ENCODE measurements around the gene CHMP2A. TPM values are rescaled to one million over a fixed set of nuclear protein-coding genes. Genes with fewer than 3 reads are reported as not detected.

CHMP2A gene
- total and polyA plus RNA-seq, 10 of the 15 experiments (the other 5 are each of a cell fraction or from before 2014, with no cell fraction given): 69.5 to 172 (median 109) TPM

- no peak; the same call in 1 of the 2 replicates for TF ChIP-seq ZNF592 (IDR thresholded peaks at IDR 0.05)
- no peak for TF ChIP-seq MTA3 (IDR thresholded peaks at IDR 0.05; ENCODE audit: borderline replicate concordance, low read length)
- no peak for TF ChIP-seq ZZZ3 (IDR thresholded peaks at IDR 0.05; ENCODE audit: control insufficient read depth, insufficient read length, low read depth)
- no peak for TF ChIP-seq MYC (IDR thresholded peaks at IDR 0.05; ENCODE audit: insufficient read depth, insufficient read length, insufficient replicate concordance, low read length, severe bottlenecking)
- no peak for TF ChIP-seq ZNF622 (IDR thresholded peaks at IDR 0.05)
- TF ChIP-seq SKIL (IDR thresholded peaks at IDR 0.05; ENCODE audit: low read depth, poor library complexity, severe bottlenecking): no peak
- TF ChIP-seq KLF5 (IDR thresholded peaks at IDR 0.05; ENCODE audit: partially characterized antibody): no peak
- no peak for TF ChIP-seq CUX1 (IDR thresholded peaks at IDR 0.05; ENCODE audit: insufficient replicate concordance, low read depth, low read length)
- no peak for TF ChIP-seq IRF5 (IDR thresholded peaks at IDR 0.05; ENCODE audit: borderline replicate concordance)
- peak; percentile 26 to 28; a peak in 2 of 3 replicates for TF ChIP-seq EGR1 (IDR thresholded peaks at IDR 0.05; ENCODE audit: borderline replicate concordance in 1 of 2, low read depth in 2 of 2, low read length in 2 of 2)
Measured at GRCh38 chr19:58554494-58555368, at the start of gene CHMP2A (continued).

Measured in GM12878 (cell line).